Thoracic aorta (tissue), 2 donors: ENCODE results near the gene NEURL1. TPM values are rescaled to one million over a fixed set of nuclear protein-coding genes. Genes with fewer than 3 reads are reported as not detected.

Source experiments
- ATAC-seq: fragments of 150-250 bp; one replicate; pipeline ENCODE4 v1.8.0; 2017; ENCODE audit warnings: low read depth; ENCODE audit not compliant: insufficient number of reproducible peaks, low FRiP score
- DNase-seq: peaks from one replicate; pipeline ENCODE4 v3.0.0-alpha.2; 2020; ENCODE audit warnings: low spot score
- H3K27ac ChIP-seq, 2 donors: fragments of 200-600 bp; sonication (generic); 1 replicate in 1 of 2; 2 replicates in 1 of 2; pipeline ENCODE4 v1.5.1; 2016; ENCODE audit warnings: mild to moderate bottlenecking in 2 of 2, moderate library complexity in 2 of 2
- H3K27me3 ChIP-seq: fragments of 200-600 bp; sonication (generic); replicated peaks from 2 replicates; pipeline ENCODE4 v1.6.0; 2016; ENCODE audit warnings: mild to moderate bottlenecking; ENCODE audit not compliant: insufficient read depth
- H3K36me3 ChIP-seq: fragments of 200-600 bp; sonication (generic); one replicate; pipeline ENCODE4 v1.5.1; 2016
- H3K4me1 ChIP-seq, 2 donors: fragments of 200-600 bp; sonication (generic); 1 replicate in 1 of 2; 2 replicates in 1 of 2; pipeline versions ENCODE4 v1.5.1 to v1.6.0; 2016; ENCODE audit warnings: low read depth in 2 of 2, mild to moderate bottlenecking in 1 of 2; ENCODE audit not compliant: control insufficient read depth in 1 of 2
- H3K4me3 ChIP-seq: fragments of 200-600 bp; sonication (generic); 2 replicates; pipeline ENCODE4 v1.5.1; 2016; ENCODE audit warnings: mild to moderate bottlenecking
- H3K9me3 ChIP-seq: fragments of 200-600 bp; sonication (generic); 2 replicates; pipeline ENCODE4 v1.5.1; 2016
- CTCF ChIP-seq: fragments of 200-600 bp; sonication (generic); IDR thresholded peaks from one replicate; pipeline ENCODE4 v1.5.1; 2019; ENCODE audit warnings: antibody characterized with exemption
- total RNA-seq, 2 donors: library from RNA; depleted of rRNA; stranded (reverse); fragments of >200 nt; gene quantifications; one replicate each; pipeline versions ENCODE4 v1.1.0 to v1.2.3, GENCODE V29; 2016

NEURL1 gene
- total RNA-seq, 2 donors from 2014 or later, result 0.28 TPM; not detected in 1

DNA sequence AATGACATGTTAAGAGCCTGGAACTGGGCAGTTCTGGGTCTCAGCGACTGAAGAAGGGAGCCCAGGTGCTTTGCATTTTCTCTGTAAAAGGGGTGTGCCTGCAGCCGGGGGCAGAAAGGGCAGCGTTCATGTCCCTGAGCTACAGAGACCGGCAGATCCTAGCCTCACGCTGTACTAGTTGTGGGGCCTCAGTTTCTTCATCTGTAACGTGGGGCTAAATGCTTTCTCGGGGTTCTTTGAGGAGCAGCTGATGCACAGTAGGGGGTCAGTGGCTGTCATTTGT lies 79.6 kb downstream of the NEURL1 start:
- Histone ChIP-seq H3K4me3 (no peak overlapping the region), H3K9me3 (no peaks in the 10 kb centered on the region), H3K27me3 (no peaks in the 10 kb centered on the region), H3K4me1 (no peaks in the 10 kb centered on the region), H3K27ac (no peak overlapping the region), H3K36me3 (no peaks in the 10 kb centered on the region)
- ATAC-seq (no peak), DNase-seq (no peak)
- TF ChIP-seq CTCF, result no peak

DNA sequence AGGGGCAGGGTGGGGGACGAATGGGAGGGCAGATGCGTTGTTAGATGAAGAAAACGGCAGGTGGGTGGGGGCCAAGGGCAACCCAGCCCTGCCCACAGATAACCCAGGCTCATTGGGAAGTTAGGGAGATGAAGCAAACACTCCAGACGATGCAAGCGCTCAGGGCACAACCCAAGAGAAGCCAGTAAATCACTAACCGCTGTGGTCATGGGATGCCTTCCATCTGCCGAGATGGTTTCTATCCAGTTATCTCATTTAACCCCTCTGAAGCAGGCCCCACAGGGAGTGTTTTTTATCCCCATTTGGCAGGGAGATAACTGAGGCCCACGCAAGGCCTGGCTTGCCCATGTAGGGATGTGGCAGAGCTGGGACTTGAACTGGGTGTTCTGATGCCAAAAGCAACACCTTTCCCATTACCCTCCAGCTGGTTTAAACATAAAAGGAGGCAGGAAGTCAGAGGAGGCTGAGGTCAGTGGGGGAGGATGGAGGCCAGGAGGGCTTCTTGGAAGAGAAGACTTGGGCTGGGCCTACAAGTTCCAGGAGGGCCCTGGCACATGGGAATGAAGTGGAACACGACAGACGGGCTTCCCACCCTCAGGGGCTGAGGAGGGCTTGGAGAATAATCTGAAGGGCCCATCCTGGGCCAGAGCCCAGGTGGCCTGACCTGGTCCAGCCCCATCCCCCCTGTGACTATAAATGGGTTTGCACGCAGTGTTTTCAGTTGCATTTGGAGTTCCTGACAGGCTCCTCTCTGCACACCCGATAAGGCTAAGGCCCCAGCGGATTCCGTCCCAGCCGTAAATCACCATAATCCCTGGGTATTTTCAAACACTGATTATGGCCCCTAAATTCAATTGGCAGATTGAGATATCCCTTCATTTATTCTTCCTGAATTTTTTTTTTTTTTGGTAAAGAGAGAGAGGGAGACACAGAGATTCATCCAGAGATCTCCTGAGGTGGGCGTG lies 80.9 kb downstream of the NEURL1 start:
- Histone ChIP-seq H3K36me3 (no peaks in the 10 kb centered on the region), H3K27me3 (no peaks in the 10 kb centered on the region), H3K9me3 (no peaks in the 10 kb centered on the region), H3K4me3 (no peak overlapping the region), H3K27ac (no peak overlapping the region), H3K4me1 (no peaks in the 10 kb centered on the region)
- ATAC-seq, result no peak
- DNase-seq, result no peak
- no peak for TF ChIP-seq CTCF

DNA sequence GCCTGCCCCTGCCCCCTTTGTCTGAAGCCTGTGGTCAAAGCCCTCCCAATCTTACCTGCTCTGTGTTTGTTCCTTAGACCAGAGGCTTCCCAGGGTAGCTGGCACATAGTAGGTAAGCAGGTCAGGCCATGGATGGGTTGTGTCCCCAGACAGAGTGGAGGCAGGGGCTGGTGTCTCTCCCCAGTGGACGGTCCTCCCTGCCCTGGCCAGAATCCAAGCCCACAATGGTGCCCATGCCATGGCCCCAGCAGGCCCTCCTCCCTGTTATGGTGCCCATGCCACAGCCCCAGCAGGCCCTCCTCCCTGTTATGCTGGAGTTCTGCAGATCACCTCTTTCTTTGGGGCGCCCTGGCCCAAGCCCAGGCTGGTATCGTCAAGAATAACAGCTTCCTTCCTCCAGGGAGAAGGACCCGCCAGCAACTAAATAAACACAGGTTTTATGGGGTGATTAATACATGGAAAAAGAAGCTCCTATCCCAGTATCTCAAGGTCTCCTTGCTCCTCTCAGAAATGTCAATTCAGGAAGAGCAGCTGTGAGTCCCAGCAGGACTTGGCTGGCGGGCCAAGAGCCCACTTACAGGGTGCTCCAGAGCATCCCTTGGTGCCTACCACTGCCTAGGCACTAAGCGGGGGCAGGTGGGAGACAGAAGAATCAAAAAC lies 82.0 kb downstream of the NEURL1 start:
- no peaks in the 10 kb centered on the region for H3K36me3 ChIP-seq
- no peaks in the 10 kb centered on the region for H3K9me3 ChIP-seq
- ATAC-seq, result no peak
- TF ChIP-seq CTCF, result no peak
- H3K27ac ChIP-seq, result no peak overlapping the region
- H3K27me3 ChIP-seq, result no peaks in the 10 kb centered on the region
- no peaks in the 10 kb centered on the region for H3K4me1 ChIP-seq
- DNase-seq, result no peak
- H3K4me3 ChIP-seq, result no peak overlapping the region

- no peak for ATAC-seq
- Histone ChIP-seq H3K4me1 (no peaks in the 10 kb centered on the region), H3K4me3 (no peak overlapping the region), H3K27ac (no peak overlapping the region), H3K36me3 (no peaks in the 10 kb centered on the region), H3K27me3 (no peaks in the 10 kb centered on the region), H3K9me3 (no peaks in the 10 kb centered on the region)
- DNase-seq, result no peak
- TF ChIP-seq CTCF, result no peak
Observed at GRCh38 chr10:103576076-103576471, 82.6 kb downstream of the NEURL1 start.

DNA sequence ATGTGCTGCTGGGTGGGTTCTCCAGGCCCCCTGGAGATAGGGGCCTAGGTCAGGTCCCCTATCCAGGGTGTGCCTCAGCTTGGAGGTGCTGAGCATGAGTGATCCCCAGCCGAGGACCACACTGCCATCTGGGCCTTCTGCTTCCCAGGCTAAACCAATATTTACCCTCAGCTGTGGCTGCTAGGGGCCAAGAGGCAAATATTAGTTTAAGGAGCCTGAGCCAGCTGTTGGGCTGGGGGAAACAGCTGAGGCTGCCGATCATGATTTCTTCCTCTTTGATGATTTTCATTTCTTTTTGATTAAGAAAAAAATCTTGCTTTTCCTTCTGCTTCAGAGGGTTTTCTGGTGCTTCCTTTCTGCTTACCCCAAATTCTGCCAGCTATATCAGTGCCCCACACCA lies 83.4 kb downstream of the NEURL1 start:
- Histone ChIP-seq H3K4me3 (no peak overlapping the region), H3K9me3 (no peaks in the 10 kb centered on the region), H3K4me1 (no peaks in the 10 kb centered on the region), H3K36me3 (no peaks in the 10 kb centered on the region), H3K27me3 (no peaks in the 10 kb centered on the region), H3K27ac (no peak overlapping the region)
- TF ChIP-seq CTCF, result no peak
- no peak for ATAC-seq
- DNase-seq, result no peak
